ENCODE data around the gene S1PR4. TPM values are rescaled to one million over a fixed set of nuclear protein-coding genes. Genes with fewer than 3 reads are reported as not detected.

S1PR4 gene
- total and polyA plus RNA-seq, 5 donors, result 0.33 to 0.97 (median 0.80) TPM

- Histone ChIP-seq H3K27me3 (ENCODE audit: control insufficient read depth, insufficient read depth) (no peaks in the 10 kb centered on the region), H3K4me3 (ENCODE audit: low read length) (no peak overlapping the region), H3K27ac (ENCODE audit: low read length) (no peak overlapping the region), H3K9me3 (ENCODE audit: control insufficient read depth, low read length) (no peaks in the 10 kb centered on the region), H3K4me1 (ENCODE audit: control insufficient read depth, insufficient read depth, low read length) (no peaks in the 10 kb centered on the region)
- ATAC-seq, result no peak
- WGBS, result 60% methylated on average over 11 of the region's 11 CpGs
- DNase-seq, result no peak
- intact Hi-C loops (cut with DNase I), result no loop called here
Measured at GRCh38 chr19:3142781-3143337, 35.7 kb upstream of the S1PR4 start.

DNA sequence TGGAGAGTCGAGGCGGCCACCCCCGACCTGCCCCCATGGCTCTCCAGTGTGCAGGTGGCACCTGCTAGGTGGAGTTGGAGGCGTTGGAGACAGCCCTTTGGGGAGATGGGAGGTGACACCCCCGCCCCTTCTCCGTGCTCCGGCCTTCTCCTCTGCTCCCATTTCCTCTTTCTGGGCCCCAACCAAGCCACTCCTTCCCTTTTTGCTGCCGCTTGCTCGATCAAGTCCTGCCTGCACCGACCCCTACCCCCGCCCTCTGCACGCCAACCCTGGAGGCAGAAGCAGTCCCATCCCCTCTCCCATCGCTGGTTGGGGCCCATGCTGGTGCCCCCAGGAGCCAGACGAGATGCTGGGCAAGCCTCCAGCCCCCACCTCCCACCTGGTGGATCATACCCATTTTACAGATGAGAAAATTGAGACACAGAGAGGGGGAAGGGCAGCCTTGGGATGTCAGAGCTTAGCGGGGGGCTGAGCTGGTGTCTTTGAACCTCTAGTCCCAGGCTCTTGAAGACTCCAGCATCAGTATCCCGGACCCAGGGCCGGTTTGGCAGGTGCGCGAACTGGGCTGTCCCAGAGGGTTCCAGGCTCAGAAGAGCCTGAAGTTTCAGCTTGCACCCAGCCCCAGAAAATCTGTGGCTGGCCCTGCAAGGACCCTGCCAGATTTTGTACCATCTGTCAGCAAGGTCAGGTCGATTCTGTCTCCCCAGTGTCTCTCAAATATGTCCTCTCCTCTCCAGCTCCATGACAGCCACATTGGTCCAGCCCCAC, 32.5 kb upstream of the S1PR4 start:
- ATAC-seq (peak in 1 of 2 donors; percentile 22), DNase-seq (peak in 2 of 3 donors; percentile 74 to 80)
- intact Hi-C loops (cut with DNase I), result no loop called here
- H3K9me3 ChIP-seq (ENCODE audit: control insufficient read depth, low read length), result no peaks in the 10 kb centered on the region
- WGBS, result 67% methylated on average over 20 of the region's 20 CpGs
- no peak overlapping the region for H3K27ac ChIP-seq (ENCODE audit: low read length)
- H3K27me3 ChIP-seq (ENCODE audit: control insufficient read depth, insufficient read depth), result no peaks in the 10 kb centered on the region
- no peak overlapping the region for H3K4me3 ChIP-seq (ENCODE audit: low read length)
- no peaks in the 10 kb centered on the region for H3K4me1 ChIP-seq (ENCODE audit: control insufficient read depth, insufficient read depth, low read length)

- 66% methylated on average over 5 of the region's 5 CpGs for WGBS
- Histone ChIP-seq H3K27ac (ENCODE audit: low read length) (no peak overlapping the region), H3K4me3 (ENCODE audit: low read length) (no peak overlapping the region), H3K4me1 (ENCODE audit: control insufficient read depth, insufficient read depth, low read length) (no peaks in the 10 kb centered on the region), H3K9me3 (ENCODE audit: control insufficient read depth, low read length) (no peaks in the 10 kb centered on the region), H3K27me3 (ENCODE audit: control insufficient read depth, insufficient read depth) (no peaks in the 10 kb centered on the region)
- ATAC-seq, result peak in 1 of 2 donors; percentile 10
- DNase-seq, result peak in 2 of 3 donors; percentile 65 to 74
- intact Hi-C loops (cut with DNase I), result no loop called here
Measured at GRCh38 chr19:3146677-3147100, 31.9 kb upstream of the S1PR4 start.

GRCh38 chr19:3148503-3148902, 30.1 kb upstream of the S1PR4 start:
- 85% methylated on average over 20 of the region's 20 CpGs for WGBS
- H3K4me3 ChIP-seq (ENCODE audit: low read length), result no peak overlapping the region

DNA sequence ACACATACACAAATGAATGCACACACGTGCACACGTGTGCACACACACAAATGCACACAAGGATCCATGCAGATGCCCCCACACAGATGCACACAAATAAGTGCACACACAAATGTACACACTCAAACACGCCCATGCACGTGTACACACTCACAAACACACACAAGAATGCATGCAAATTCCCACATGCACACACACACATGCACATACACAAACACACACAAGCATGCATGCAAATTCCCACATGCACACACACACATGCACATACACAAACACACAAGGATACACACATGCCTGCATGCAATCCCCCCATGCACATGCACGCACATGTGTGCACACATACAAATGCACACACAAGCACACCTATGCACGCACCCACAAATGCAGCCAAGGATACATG, 29.5 kb upstream of the S1PR4 start:
- 92% methylated on average over 6 of the region's 6 CpGs for WGBS
- no peaks in the 10 kb centered on the region for H3K27me3 ChIP-seq (ENCODE audit: control insufficient read depth, insufficient read depth)
- DNase-seq (no peak), ATAC-seq (no peak)
- intact Hi-C loops (cut with DNase I), result no loop called here
- H3K4me3 ChIP-seq (ENCODE audit: low read length), result no peak overlapping the region
- H3K27ac ChIP-seq (ENCODE audit: low read length), result no peak overlapping the region
- no peaks in the 10 kb centered on the region for H3K4me1 ChIP-seq (ENCODE audit: control insufficient read depth, insufficient read depth, low read length)
- no peaks in the 10 kb centered on the region for H3K9me3 ChIP-seq (ENCODE audit: control insufficient read depth, low read length)

More at GRCh38 chr19:3148503-3148902, 30.1 kb upstream of the S1PR4 start:
- Histone ChIP-seq H3K9me3 (ENCODE audit: control insufficient read depth, low read length) (no peaks in the 10 kb centered on the region), H3K27ac (ENCODE audit: low read length) (no peak overlapping the region), H3K27me3 (ENCODE audit: control insufficient read depth, insufficient read depth) (no peaks in the 10 kb centered on the region), H3K4me1 (ENCODE audit: control insufficient read depth, insufficient read depth, low read length) (no peaks in the 10 kb centered on the region)
- ATAC-seq (no peak), DNase-seq (peak in 1 of 3 donors; percentile 41)
- intact Hi-C loops (cut with DNase I), result no loop called here

- intact Hi-C loops (cut with DNase I), result loop anchor here in 1 of 4 donors (10.0 kb wide), 1 partner anchor 195 kb away; no protein-coding TSS in a partner anchor
- H3K9me3 ChIP-seq (ENCODE audit: control insufficient read depth, low read length), result no peaks in the 10 kb centered on the region
- ATAC-seq (no peak), DNase-seq (no peak)
- no peaks in the 10 kb centered on the region for H3K4me1 ChIP-seq (ENCODE audit: control insufficient read depth, insufficient read depth, low read length)
- WGBS, result 59% methylated on average over 35 of the region's 35 CpGs
- H3K4me3 ChIP-seq (ENCODE audit: low read length), result no peak overlapping the region
- no peaks in the 10 kb centered on the region for H3K27me3 ChIP-seq (ENCODE audit: control insufficient read depth, insufficient read depth)
- H3K27ac ChIP-seq (ENCODE audit: low read length), result no peak overlapping the region
Measured at GRCh38 chr19:3149526-3150505, 28.8 kb upstream of the S1PR4 start.

- ATAC-seq (no peak), DNase-seq (no peak)
- WGBS, result 72% methylated on average over 5 of the region's 5 CpGs
- Histone ChIP-seq H3K9me3 (ENCODE audit: control insufficient read depth, low read length) (no peaks in the 10 kb centered on the region), H3K27me3 (ENCODE audit: control insufficient read depth, insufficient read depth) (no peaks in the 10 kb centered on the region), H3K27ac (ENCODE audit: low read length) (no peak overlapping the region), H3K4me3 (ENCODE audit: low read length) (no peak overlapping the region), H3K4me1 (ENCODE audit: control insufficient read depth, insufficient read depth, low read length) (no peaks in the 10 kb centered on the region)
- intact Hi-C loops (cut with DNase I), result loop anchor here in 1 of 4 donors (10.0 kb wide), 1 partner anchor 196 kb away; no protein-coding TSS in a partner anchor
Measured at GRCh38 chr19:3150739-3151329, 27.7 kb upstream of the S1PR4 start.

- WGBS, result 79% methylated on average over 14 of the region's 14 CpGs
- Histone ChIP-seq H3K4me3 (ENCODE audit: low read length) (no peak overlapping the region), H3K9me3 (ENCODE audit: control insufficient read depth, low read length) (no peaks in the 10 kb centered on the region), H3K4me1 (ENCODE audit: control insufficient read depth, insufficient read depth, low read length) (no peaks in the 10 kb centered on the region), H3K27ac (ENCODE audit: low read length) (no peak overlapping the region), H3K27me3 (ENCODE audit: control insufficient read depth, insufficient read depth) (no peaks in the 10 kb centered on the region)
- ATAC-seq, result no peak
- intact Hi-C loops (cut with DNase I), result loop anchor here in 1 of 4 donors (10.0 kb wide), 1 partner anchor 197 kb away; no protein-coding TSS in a partner anchor
- no peak for DNase-seq
Measured at GRCh38 chr19:3151563-3152418, 26.8 kb upstream of the S1PR4 start.

- WGBS, result 93% methylated on average over 3 of the region's 3 CpGs
- intact Hi-C loops (cut with DNase I), result loop anchor here in 1 of 4 donors (10.0 kb wide), 1 partner anchor 198 kb away; no protein-coding TSS in a partner anchor
- DNase-seq (no peak), ATAC-seq (no peak)
- Histone ChIP-seq H3K4me1 (ENCODE audit: control insufficient read depth, insufficient read depth, low read length) (no peaks in the 10 kb centered on the region), H3K27ac (ENCODE audit: low read length) (no peak overlapping the region), H3K4me3 (ENCODE audit: low read length) (no peak overlapping the region), H3K27me3 (ENCODE audit: control insufficient read depth, insufficient read depth) (no peaks in the 10 kb centered on the region), H3K9me3 (ENCODE audit: control insufficient read depth, low read length) (no peaks in the 10 kb centered on the region)
Measured at GRCh38 chr19:3152419-3152780, 26.2 kb upstream of the S1PR4 start.
